Liver (tissue), 9 donors: ENCODE measurements around the gene GSK3B. TPM values are rescaled to one million over a fixed set of nuclear protein-coding genes. Genes with fewer than 3 reads are reported as not detected.

ENCODE experiments used
- DNase-seq: peaks from one replicate; pipeline ENCODE4 v3.0.0-alpha.2; 2017; ENCODE audit warnings: low spot score
- H3K27ac ChIP-seq, 2 donors: one replicate each; pipeline ENCODE4 v1.7.0; 2013; ENCODE audit warnings: inconsistent platforms in 2 of 2, low read length in 2 of 2, control low read depth in 1 of 2, low read depth in 1 of 2, mild to moderate bottlenecking in 1 of 2
- H3K27me3 ChIP-seq, 4 donors: one replicate each; pipeline versions ENCODE4 v1.6.1 to v1.7.0; 2013; ENCODE audit warnings: low read length in 3 of 4, inconsistent platforms in 1 of 4, mild to moderate bottlenecking in 1 of 4, moderate library complexity in 1 of 4; ENCODE audit not compliant: control insufficient read depth in 4 of 4, insufficient read depth in 4 of 4
- H3K36me3 ChIP-seq, 4 donors: one replicate each; pipeline versions ENCODE4 v1.6.1 to v1.7.0; 2013; ENCODE audit warnings: low read length in 3 of 4, mild to moderate bottlenecking in 3 of 4, low read depth in 1 of 4, moderate library complexity in 1 of 4; ENCODE audit not compliant: control insufficient read depth in 4 of 4, insufficient read depth in 3 of 4
- H3K4me1 ChIP-seq, 4 donors: one replicate each; pipeline versions ENCODE4 v1.6.1 to v1.7.0; 2013; ENCODE audit warnings: low read length in 3 of 4, mild to moderate bottlenecking in 3 of 4, moderate library complexity in 1 of 4; ENCODE audit not compliant: control insufficient read depth in 4 of 4, insufficient read depth in 4 of 4
- H3K4me3 ChIP-seq, 3 donors: one replicate each; pipeline versions ENCODE4 v1.6.1 to v1.7.0; 2013; ENCODE audit warnings: low read length in 3 of 3, control low read depth in 1 of 3, low read depth in 1 of 3, mild to moderate bottlenecking in 1 of 3
- H3K9ac ChIP-seq, 2 donors: one replicate each; pipeline ENCODE4 v1.7.0; 2013; ENCODE audit warnings: low read length in 2 of 2, mild to moderate bottlenecking in 2 of 2, moderate library complexity in 2 of 2, control low read depth in 1 of 2, low read depth in 1 of 2
- H3K9me3 ChIP-seq, 4 donors: one replicate each; pipeline versions ENCODE4 v1.6.1 to v1.7.0; 2013; ENCODE audit warnings: low read length in 3 of 4; ENCODE audit not compliant: control insufficient read depth in 4 of 4
- ATF3 ChIP-seq: IDR thresholded peaks from 2 replicates; pipeline ENCODE4 v1.6.1; 2016; ENCODE audit warnings: antibody characterized with exemption
- CTCF ChIP-seq: fragments of 150-350 bp; IDR thresholded peaks from 2 replicates; pipeline ENCODE4 v1.5.1; 2017; ENCODE audit warnings: improper control_type of control experiment, low read depth, low read length; ENCODE audit not compliant: missing input control
- EGR1 ChIP-seq, 2 donors: IDR thresholded peaks; 2 replicates each; pipeline ENCODE4 v1.6.1; 2016 to 2018; ENCODE audit warnings: antibody characterized with exemption in 2 of 2, low read depth in 2 of 2
- FOXA1 ChIP-seq: IDR thresholded peaks from 2 replicates; pipeline ENCODE4 v1.6.1; 2016; ENCODE audit warnings: antibody characterized with exemption
- FOXA2 ChIP-seq: IDR thresholded peaks from 2 replicates; pipeline ENCODE4 v1.6.1; 2016; ENCODE audit warnings: antibody characterized with exemption
- GABPA ChIP-seq, 2 donors: IDR thresholded peaks in 1 of 2; conservative IDR thresholded peaks in 1 of 2; 2 replicates each; pipeline ENCODE4 v1.6.1; 2016; ENCODE audit warnings: antibody characterized with exemption in 2 of 2, mild to moderate bottlenecking in 1 of 2, moderate library complexity in 1 of 2
- HNF4A ChIP-seq, 2 donors: conservative IDR thresholded peaks; 2 replicates each; pipeline ENCODE4 v1.6.1; 2016; ENCODE audit warnings: antibody characterized with exemption in 2 of 2, mild to moderate bottlenecking in 2 of 2
- HNF4G ChIP-seq: IDR thresholded peaks from 2 replicates; pipeline ENCODE4 v1.6.1; 2016; ENCODE audit warnings: antibody characterized with exemption
- JUND ChIP-seq, 2 donors: IDR thresholded peaks; 2 replicates each; pipeline ENCODE4 v1.6.1; 2016; ENCODE audit warnings: antibody characterized with exemption in 2 of 2
- NR2F2 ChIP-seq: IDR thresholded peaks from 2 replicates; pipeline ENCODE4 v1.6.1; 2016; ENCODE audit warnings: antibody characterized with exemption
- RAD21 ChIP-seq, 2 donors: IDR thresholded peaks; 2 replicates each; pipeline ENCODE4 v1.6.1; 2016; ENCODE audit warnings: antibody characterized with exemption in 2 of 2, mild to moderate bottlenecking in 2 of 2
- REST ChIP-seq: IDR thresholded peaks from 2 replicates; pipeline ENCODE4 v1.6.1; 2016; ENCODE audit warnings: antibody characterized with exemption, mild to moderate bottlenecking
- RXRA ChIP-seq, 2 donors: IDR thresholded peaks; 2 replicates each; pipeline ENCODE4 v1.6.1; 2017 to 2018; ENCODE audit warnings: antibody characterized with exemption in 2 of 2, mild to moderate bottlenecking in 1 of 2
- SP1 ChIP-seq: IDR thresholded peaks from 2 replicates; pipeline ENCODE4 v1.6.1; 2018; ENCODE audit warnings: antibody characterized with exemption, mild to moderate bottlenecking
- TAF1 ChIP-seq: conservative IDR thresholded peaks from 2 replicates; pipeline ENCODE4 v1.6.1; 2016; ENCODE audit warnings: antibody characterized with exemption, mild to moderate bottlenecking
- YY1 ChIP-seq: IDR thresholded peaks from 2 replicates; pipeline ENCODE4 v1.6.1; 2016; ENCODE audit warnings: antibody characterized with exemption, mild to moderate bottlenecking
- ZBTB33 ChIP-seq: IDR thresholded peaks from 2 replicates; pipeline ENCODE4 v1.6.1; 2016; ENCODE audit warnings: antibody characterized with exemption
- WGBS: extraction: QIAGEN DNeasy Blood & Tissue Kit; methylation state at CpG from one replicate; pipeline ENCODE4 v1.1.7; 2013; 5-methylcytosine and 5-hydroxymethylcytosine counted together
- polyA plus RNA-seq, 2 donors: library from polyadenylated mRNA; stranded (reverse) in 1 of 2; unstranded in 1 of 2; fragments of 200-250 nt in 1 of 2; fragments of >200 nt in 1 of 2; fragmentation: Nextera tagmentation in 1 of 2; extraction: Ambion mirVana in 1 of 2; gene quantifications; one replicate each; pipeline versions ENCODE4 v1.2.1 to v1.2.3, GENCODE V29; 2013 to 2015
- total RNA-seq, 2 donors: library from RNA; depleted of rRNA; stranded (reverse); fragments of >200 nt; gene quantifications; one replicate each; pipeline ENCODE4 v1.2.3, GENCODE V29; 2014
- TF ChIP-seq, protein P1 (sequence below): IDR thresholded peaks from 2 replicates; pipeline ENCODE4 v1.6.1; 2016; ENCODE audit warnings: antibody characterized with exemption
- donor health status: healthy.
- donor health status: healthy.
- donor health status: healthy.
- donor health status: healthy.
- donor health status: healthy.

The GSK3B gene
- total and polyA plus RNA-seq, 4 donors: 10.5 to 20.8 (median 18.5) TPM

GRCh38 chr3:119981386-119981785 lies 112.9 kb downstream of the GSK3B start:
- WGBS: 98% methylated on average over 14 of the region's 14 CpGs
- Histone ChIP-seq H3K9ac (no peak overlapping the region), H3K27ac (no peak overlapping the region), H3K9me3 (no peaks in the 10 kb centered on the region), H3K4me1 (peaks cover 0 to 2% (median 0%) of the 10 kb centered on the region in 4 donors), H3K27me3 (no peaks in the 10 kb centered on the region), H3K36me3 (no peaks in the 10 kb centered on the region), H3K4me3 (no peak overlapping the region)
- no peak for DNase-seq
- TF ChIP-seq NR2F2: no peak

GRCh38 chr3:119978554-119979208 lies 115.6 kb downstream of the GSK3B start:
- Histone ChIP-seq H3K36me3 (no peaks in the 10 kb centered on the region), H3K9ac (no peak overlapping the region), H3K4me1 (peaks cover 0 to 2% (median 0%) of the 10 kb centered on the region in 4 donors), H3K4me3 (no peak overlapping the region), H3K27ac (no peak overlapping the region), H3K27me3 (no peaks in the 10 kb centered on the region), H3K9me3 (no peaks in the 10 kb centered on the region)
- TF ChIP-seq NR2F2: no peak
- TF ChIP-seq HNF4G: no peak
- no peak for TF ChIP-seq HNF4A (conservative IDR thresholded peaks at IDR 0.05)
- TF ChIP-seq RAD21 (IDR thresholded peaks at IDR 0.05): no peak
- TF ChIP-seq JUND (IDR thresholded peaks at IDR 0.05): no peak
- TF ChIP-seq EGR1 (IDR thresholded peaks at IDR 0.05; ENCODE audit: low read depth in 2 of 2): no peak
- no peak for TF ChIP-seq ATF3
- no peak for TF ChIP-seq RXRA (IDR thresholded peaks at IDR 0.05)
- TF ChIP-seq, protein P1, sequence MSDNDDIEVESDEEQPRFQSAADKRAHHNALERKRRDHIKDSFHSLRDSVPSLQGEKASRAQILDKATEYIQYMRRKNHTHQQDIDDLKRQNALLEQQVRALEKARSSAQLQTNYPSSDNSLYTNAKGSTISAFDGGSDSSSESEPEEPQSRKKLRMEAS: no peak
- no peak for TF ChIP-seq TAF1
- no peak for TF ChIP-seq FOXA2
- no peak for TF ChIP-seq ZBTB33
- no peak for TF ChIP-seq REST
- no peak for TF ChIP-seq GABPA (IDR thresholded peaks at IDR 0.05 in 1 of 2, conservative IDR thresholded peaks at IDR 0.05 in 1 of 2)
- no peak for TF ChIP-seq SP1
- TF ChIP-seq CTCF: no peak
- TF ChIP-seq YY1: no peak
- no peak for TF ChIP-seq FOXA1
- no peak for DNase-seq
- 86% methylated on average over 11 of the region's 11 CpGs for WGBS
